SK-N-SH (cell line): ENCODE measurements around the gene PSMC3.

Experiments used
- EP300 ChIP-seq, 2 experiments: IDR thresholded peaks; 2 replicates each; pipeline versions ENCODE4 v1.4.0 to v1.6.1; 2012; ENCODE audit warnings: borderline replicate concordance in 1 of 2, low read depth in 1 of 2, low read length in 1 of 2
- FOXM1 ChIP-seq: IDR thresholded peaks from 2 replicates; pipeline ENCODE4 v1.4.0; 2012; ENCODE audit warnings: low read depth, mild to moderate bottlenecking
- POLR2AphosphoS5 ChIP-seq: IDR thresholded peaks from 2 replicates; pipeline ENCODE4 v1.6.1; 2012; ENCODE audit warnings: low read depth, low read length
- RXRA ChIP-seq: IDR thresholded peaks from 2 replicates; pipeline ENCODE4 v1.4.0; 2012; ENCODE audit warnings: low read depth, mild to moderate bottlenecking, borderline replicate concordance
- SIN3A ChIP-seq: IDR thresholded peaks from 2 replicates; pipeline ENCODE4 v1.6.1; 2012; ENCODE audit warnings: low read depth, mild to moderate bottlenecking, low read length, moderate library complexity, borderline replicate concordance
- TAF1 ChIP-seq: IDR thresholded peaks from 2 replicates; pipeline ENCODE4 v1.6.1; 2012; ENCODE audit warnings: low read depth, mild to moderate bottlenecking, low read length, moderate library complexity, borderline replicate concordance
- TF ChIP-seq, protein P1 (sequence below): fragments of 200-600 bp; sonication (generic); IDR thresholded peaks from 2 replicates; pipeline ENCODE4 v1.6.1; 2017; ENCODE audit warnings: antibody characterized with exemption, mild to moderate bottlenecking, moderate library complexity
- TF ChIP-seq, protein P2 (sequence below): fragments of 150-350 bp; IDR thresholded peaks from 2 replicates; pipeline ENCODE4 v1.6.1; 2016; ENCODE audit warnings: mild to moderate bottlenecking, low read depth, low read length

DNA sequence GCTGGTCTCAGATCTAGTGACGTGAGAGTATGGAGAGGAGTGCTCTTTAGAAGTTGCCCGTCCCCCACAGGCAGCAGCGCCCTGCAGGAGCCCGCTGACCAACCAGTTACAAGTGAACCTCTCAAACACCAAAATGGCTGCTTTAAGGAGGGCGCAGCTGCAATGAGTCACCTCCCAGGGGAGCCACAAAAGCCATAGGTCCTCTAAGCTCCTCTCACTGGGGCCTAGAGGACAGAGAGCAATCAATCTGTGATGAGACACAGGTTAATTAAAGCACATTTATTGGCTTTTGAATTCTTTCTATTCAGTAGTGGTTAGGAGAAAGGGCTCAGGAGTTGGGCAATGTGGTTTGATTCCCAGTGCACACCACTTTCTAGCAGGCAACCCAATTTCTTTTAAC, 38.2 kb upstream of the PSMC3 start:
- TF ChIP-seq SIN3A (no peak), EP300 (IDR thresholded peaks at IDR 0.05; ENCODE audit: borderline replicate concordance in 1 of 2, low read depth in 1 of 2, low read length in 1 of 2) (no peak), POLR2AphosphoS5 (no peak), TAF1 (no peak), FOXM1 (no peak), RXRA (no peak)
- TF ChIP-seq, protein P1, sequence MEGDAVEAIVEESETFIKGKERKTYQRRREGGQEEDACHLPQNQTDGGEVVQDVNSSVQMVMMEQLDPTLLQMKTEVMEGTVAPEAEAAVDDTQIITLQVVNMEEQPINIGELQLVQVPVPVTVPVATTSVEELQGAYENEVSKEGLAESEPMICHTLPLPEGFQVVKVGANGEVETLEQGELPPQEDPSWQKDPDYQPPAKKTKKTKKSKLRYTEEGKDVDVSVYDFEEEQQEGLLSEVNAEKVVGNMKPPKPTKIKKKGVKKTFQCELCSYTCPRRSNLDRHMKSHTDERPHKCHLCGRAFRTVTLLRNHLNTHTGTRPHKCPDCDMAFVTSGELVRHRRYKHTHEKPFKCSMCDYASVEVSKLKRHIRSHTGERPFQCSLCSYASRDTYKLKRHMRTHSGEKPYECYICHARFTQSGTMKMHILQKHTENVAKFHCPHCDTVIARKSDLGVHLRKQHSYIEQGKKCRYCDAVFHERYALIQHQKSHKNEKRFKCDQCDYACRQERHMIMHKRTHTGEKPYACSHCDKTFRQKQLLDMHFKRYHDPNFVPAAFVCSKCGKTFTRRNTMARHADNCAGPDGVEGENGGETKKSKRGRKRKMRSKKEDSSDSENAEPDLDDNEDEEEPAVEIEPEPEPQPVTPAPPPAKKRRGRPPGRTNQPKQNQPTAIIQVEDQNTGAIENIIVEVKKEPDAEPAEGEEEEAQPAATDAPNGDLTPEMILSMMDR: no peak
- TF ChIP-seq, protein P2, sequence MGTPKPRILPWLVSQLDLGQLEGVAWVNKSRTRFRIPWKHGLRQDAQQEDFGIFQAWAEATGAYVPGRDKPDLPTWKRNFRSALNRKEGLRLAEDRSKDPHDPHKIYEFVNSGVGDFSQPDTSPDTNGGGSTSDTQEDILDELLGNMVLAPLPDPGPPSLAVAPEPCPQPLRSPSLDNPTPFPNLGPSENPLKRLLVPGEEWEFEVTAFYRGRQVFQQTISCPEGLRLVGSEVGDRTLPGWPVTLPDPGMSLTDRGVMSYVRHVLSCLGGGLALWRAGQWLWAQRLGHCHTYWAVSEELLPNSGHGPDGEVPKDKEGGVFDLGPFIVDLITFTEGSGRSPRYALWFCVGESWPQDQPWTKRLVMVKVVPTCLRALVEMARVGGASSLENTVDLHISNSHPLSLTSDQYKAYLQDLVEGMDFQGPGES: no peak
